Prostate gland (tissue), 2 donors: ENCODE measurements around the gene ARFRP1. TPM values are rescaled to one million over a fixed set of nuclear protein-coding genes. Genes with fewer than 3 reads are reported as not detected.

ENCODE experiments used
- DNase-seq: peaks from one replicate; pipeline ENCODE4 v3.0.0-alpha.2; 2019; ENCODE audit warnings: low spot score
- H3K27ac ChIP-seq, 2 donors: fragments of 200-600 bp; sonication (generic); 2 replicates each; pipeline ENCODE4 v1.5.1; 2017 to 2019
- H3K27me3 ChIP-seq: fragments of 200-600 bp; sonication (generic); replicated peaks from 2 replicates; pipeline ENCODE4 v1.5.1; 2019; ENCODE audit not compliant: insufficient read depth
- H3K36me3 ChIP-seq, 2 donors: fragments of 200-600 bp; sonication (generic); 1 replicate in 1 of 2; 2 replicates in 1 of 2; pipeline versions ENCODE4 v1.5.1 to v1.8.1; 2017 to 2019
- H3K4me1 ChIP-seq: fragments of 200-600 bp; sonication (generic); replicated peaks from 2 replicates; pipeline ENCODE4 v1.5.1; 2019
- H3K4me3 ChIP-seq, 2 donors: fragments of 200-600 bp; sonication (generic); 2 replicates each; pipeline ENCODE4 v1.5.1; 2017 to 2019
- H3K9me3 ChIP-seq: fragments of 200-600 bp; sonication (generic); 2 replicates; pipeline ENCODE4 v1.5.1; 2017
- POLR2A ChIP-seq: fragments of 450-650 bp; IDR thresholded peaks from one replicate; pipeline ENCODE4 v1.6.1; 2016; ENCODE audit warnings: antibody characterized with exemption, mild to moderate bottlenecking
- POLR2AphosphoS5 ChIP-seq: sonication (generic); formaldehyde crosslinking; IDR thresholded peaks from one replicate; pipeline ENCODE4 v1.6.1; 2017; ENCODE audit warnings: antibody characterized with exemption
- WGBS: methylation state at CpG from one replicate; pipeline ENCODE4 v1.1.5; 2018; 5-methylcytosine and 5-hydroxymethylcytosine counted together
- intact Hi-C: fragments of 100-400 bp; cut with DNase I; formaldehyde crosslinking; loops from one replicate; pipeline ENCODE4 v1.14.2; 2022
- total RNA-seq, 2 donors: library from RNA; depleted of rRNA; stranded (reverse); fragments of >200 nt; gene quantifications; one replicate each; pipeline ENCODE4 v1.1.0, GENCODE V29; 2016
- TF ChIP-seq, protein P1 (sequence below), 4 experiments: fragments of 200-600 bp in 2 of 4; fragments of 450-650 bp in 2 of 4; sonication (generic) in 2 of 4; IDR thresholded peaks; 1 replicate in 3 of 4; 2 replicates in 1 of 4; pipeline ENCODE4 v1.5.1; 2016 to 2019; ENCODE audit warnings: antibody characterized with exemption in 4 of 4, mild to moderate bottlenecking in 2 of 4, moderate library complexity in 2 of 4

ARFRP1 gene
- total RNA-seq, 2 donors from 2014 or later = 36.8 to 50.8 TPM

DNA sequence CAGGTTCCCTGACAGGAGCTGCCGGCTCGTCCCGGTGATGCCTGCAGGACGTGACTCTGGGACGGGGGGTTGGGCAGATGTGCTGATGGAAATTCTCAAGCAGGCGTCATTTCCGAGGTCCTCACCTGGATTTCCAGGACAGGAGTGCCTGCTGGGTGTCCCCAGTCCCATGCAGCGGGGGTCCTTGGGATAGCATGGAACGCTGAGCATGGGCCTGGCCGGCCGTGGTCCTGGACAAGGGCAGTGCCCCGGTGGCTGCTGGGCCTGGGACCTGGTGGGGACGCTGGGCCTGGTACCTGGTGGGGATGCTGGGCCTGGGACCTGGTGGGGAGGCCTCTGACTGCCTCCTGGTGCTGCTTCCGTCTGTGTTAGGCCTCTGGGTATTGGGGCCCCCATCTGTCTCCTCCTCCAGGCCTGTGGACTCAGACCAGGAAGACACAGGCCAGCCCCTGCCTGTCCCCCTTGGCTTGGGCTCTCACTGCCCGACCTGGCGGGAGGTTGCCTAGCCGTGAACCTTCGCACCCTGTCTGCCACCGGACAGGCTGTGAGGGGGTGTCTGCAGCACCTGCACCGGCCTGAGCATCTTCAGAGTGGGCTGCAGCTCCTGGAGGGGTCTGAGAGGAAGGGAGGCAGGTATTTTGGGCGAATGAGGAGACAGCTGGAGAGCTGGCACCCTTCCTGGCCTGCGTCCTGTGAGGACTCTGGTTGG is 43.5 kb downstream of the ARFRP1 start:
- TF ChIP-seq POLR2A = no peak
- TF ChIP-seq POLR2AphosphoS5 = no peak
- TF ChIP-seq, protein P1, sequence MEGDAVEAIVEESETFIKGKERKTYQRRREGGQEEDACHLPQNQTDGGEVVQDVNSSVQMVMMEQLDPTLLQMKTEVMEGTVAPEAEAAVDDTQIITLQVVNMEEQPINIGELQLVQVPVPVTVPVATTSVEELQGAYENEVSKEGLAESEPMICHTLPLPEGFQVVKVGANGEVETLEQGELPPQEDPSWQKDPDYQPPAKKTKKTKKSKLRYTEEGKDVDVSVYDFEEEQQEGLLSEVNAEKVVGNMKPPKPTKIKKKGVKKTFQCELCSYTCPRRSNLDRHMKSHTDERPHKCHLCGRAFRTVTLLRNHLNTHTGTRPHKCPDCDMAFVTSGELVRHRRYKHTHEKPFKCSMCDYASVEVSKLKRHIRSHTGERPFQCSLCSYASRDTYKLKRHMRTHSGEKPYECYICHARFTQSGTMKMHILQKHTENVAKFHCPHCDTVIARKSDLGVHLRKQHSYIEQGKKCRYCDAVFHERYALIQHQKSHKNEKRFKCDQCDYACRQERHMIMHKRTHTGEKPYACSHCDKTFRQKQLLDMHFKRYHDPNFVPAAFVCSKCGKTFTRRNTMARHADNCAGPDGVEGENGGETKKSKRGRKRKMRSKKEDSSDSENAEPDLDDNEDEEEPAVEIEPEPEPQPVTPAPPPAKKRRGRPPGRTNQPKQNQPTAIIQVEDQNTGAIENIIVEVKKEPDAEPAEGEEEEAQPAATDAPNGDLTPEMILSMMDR (IDR thresholded peaks at IDR 0.05) = no peak
- Histone ChIP-seq H3K4me1 (peaks cover 2% of the 10 kb centered on the region), H3K27ac (no peak overlapping the region), H3K36me3 (peaks cover 5 to 9% of the 10 kb centered on the region in 2 donors), H3K9me3 (no peaks in the 10 kb centered on the region), H3K4me3 (no peak overlapping the region), H3K27me3 (no peaks in the 10 kb centered on the region)
- 88% methylated on average over 16 of the region's 22 CpGs for WGBS
- DNase-seq = no peak
- intact Hi-C loops = no loop called here

DNA sequence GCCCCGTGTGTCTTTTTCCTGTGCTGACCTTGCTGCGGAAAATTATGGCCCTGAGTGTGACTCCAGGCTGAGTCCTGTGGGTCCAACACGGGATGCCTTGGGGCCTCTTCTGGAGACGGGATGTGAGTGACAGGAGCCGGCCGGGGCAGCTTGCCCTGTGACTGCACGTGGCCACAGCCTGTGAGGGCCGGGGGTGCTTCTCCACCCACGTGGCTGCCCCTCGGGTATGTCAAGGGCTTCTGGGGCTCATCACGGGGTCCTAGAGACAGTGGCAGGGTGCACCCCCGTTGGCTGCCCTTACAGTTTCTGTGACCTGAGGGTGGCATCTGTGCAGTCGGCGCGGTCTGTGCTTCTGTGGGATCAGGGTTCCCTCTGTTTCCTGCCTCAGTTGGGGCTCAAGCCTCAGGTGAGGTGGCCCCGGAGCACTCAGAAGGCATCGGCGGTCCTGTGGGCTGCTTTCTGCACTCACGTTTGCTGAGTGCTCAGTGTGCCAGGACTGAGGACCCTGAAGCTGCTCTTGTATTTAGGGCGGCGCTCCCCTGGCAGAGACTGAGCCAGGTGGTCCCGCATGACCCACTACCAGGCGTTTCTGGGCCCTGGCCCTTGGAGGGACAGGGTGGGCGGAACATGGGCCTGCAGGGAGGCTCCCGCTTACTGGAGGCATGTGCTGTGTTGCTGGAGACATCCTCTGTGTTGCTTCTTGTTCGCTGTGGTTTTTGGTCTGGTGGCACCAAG is 44.3 kb downstream of the ARFRP1 start:
- no peak overlapping the region for H3K27ac ChIP-seq
- DNase-seq = no peak
- intact Hi-C loops = no loop called here
- 92% methylated on average over 26 of the region's 26 CpGs for WGBS
- H3K36me3 ChIP-seq = peaks cover 5 to 9% of the 10 kb centered on the region in 2 donors
- no peaks in the 10 kb centered on the region for H3K27me3 ChIP-seq
- H3K9me3 ChIP-seq = no peaks in the 10 kb centered on the region
- TF ChIP-seq, protein P1 (IDR thresholded peaks at IDR 0.05) = no peak
- peaks cover 6% of the 10 kb centered on the region for H3K4me1 ChIP-seq
- no peak overlapping the region for H3K4me3 ChIP-seq

DNA sequence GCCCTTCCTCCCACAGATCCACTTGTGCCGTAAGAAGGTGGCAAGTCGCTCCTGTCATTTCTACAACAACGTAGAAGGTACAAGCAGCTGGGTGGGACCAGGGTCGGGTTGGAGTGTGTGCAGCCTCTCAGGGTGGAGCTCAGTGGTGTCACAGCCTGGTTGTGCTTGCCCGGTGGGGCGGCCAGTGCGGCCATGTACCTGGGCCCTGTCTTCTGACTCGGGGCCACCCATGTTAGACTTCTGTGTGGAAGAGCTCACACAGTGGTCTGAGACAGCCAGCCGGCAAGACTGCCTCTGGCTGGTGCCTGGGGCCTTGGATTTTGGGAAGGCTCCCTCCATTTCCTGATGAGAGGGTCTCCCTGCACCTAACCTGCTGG is 45.0 kb downstream of the ARFRP1 start:
- Histone ChIP-seq H3K4me1 (peaks cover 6% of the 10 kb centered on the region), H3K27me3 (no peaks in the 10 kb centered on the region), H3K36me3 (peaks cover 5 to 9% of the 10 kb centered on the region in 2 donors), H3K4me3 (no peak overlapping the region), H3K9me3 (no peaks in the 10 kb centered on the region), H3K27ac (no peak overlapping the region)
- intact Hi-C loops = no loop called here
- 92% methylated on average over 9 of the region's 9 CpGs for WGBS
- DNase-seq = no peak
- TF ChIP-seq, protein P1 (IDR thresholded peaks at IDR 0.05) = no peak
- no peak for TF ChIP-seq POLR2A
- TF ChIP-seq POLR2AphosphoS5 = no peak

DNA sequence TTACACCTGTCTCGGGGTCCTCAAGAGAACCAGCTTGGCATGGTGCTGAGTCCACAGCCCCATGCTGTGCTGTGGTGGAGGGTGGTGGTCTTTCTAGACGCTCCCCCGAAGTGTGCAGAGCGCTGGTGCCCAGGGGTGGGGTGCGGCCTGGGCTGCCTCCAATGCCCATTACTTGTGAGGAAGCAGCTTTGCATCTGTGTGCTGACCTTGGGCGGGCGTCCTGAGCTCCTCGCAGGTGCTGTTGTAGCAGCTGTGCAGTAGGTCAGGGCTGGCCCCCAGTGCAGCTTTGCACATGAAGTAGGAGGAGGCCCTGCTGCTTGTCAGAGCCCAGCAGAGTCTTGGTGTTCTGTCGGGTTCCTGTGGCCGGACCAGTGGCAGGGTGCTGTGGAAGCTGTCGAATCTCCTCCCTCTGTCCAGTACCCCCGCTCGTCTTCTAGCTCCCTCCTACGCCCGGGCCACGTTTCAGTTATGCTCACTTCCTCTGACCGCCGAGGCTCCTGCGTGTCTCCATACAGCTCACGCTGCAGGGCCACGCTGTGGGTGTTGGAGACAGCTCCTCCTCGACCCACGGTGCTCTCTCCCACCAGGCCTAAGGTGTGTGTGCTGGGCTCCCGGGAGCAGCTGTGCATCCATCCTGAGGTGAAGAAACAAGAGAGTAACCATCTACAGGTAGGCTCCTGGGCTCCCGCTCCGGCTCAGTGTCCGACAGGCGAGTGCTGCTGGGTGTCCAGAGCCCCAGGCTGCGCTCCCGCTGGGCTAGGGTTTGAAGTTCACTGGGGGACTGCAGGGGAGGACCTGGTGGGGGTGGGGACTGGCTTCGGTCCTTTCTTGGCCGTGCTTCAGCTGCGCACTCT is 45.6 kb downstream of the ARFRP1 start:
- H3K4me1 ChIP-seq = peaks cover 6% of the 10 kb centered on the region
- DNase-seq = no peak
- no peak overlapping the region for H3K27ac ChIP-seq
- WGBS = 95% methylated on average over 28 of the region's 33 CpGs
- no peak overlapping the region for H3K4me3 ChIP-seq
- H3K9me3 ChIP-seq = no peaks in the 10 kb centered on the region
- intact Hi-C loops = no loop called here
- TF ChIP-seq POLR2A (no peak), POLR2AphosphoS5 (no peak)
- TF ChIP-seq, protein P1 (IDR thresholded peaks at IDR 0.05) = no peak
- H3K27me3 ChIP-seq = no peaks in the 10 kb centered on the region
- H3K36me3 ChIP-seq = peaks cover 3 to 5% of the 10 kb centered on the region in 2 donors
